PC-3 (cell line): ENCODE measurements around the gene UNC93B1.

Experiments
- CTCF ChIP-seq: fragments of 300-600 bp; sonication (generic); conservative IDR thresholded peaks from 2 replicates; pipeline ENCODE4 v1.5.1; 2017; ENCODE audit warnings: antibody characterized with exemption, low read depth, mild to moderate bottlenecking, low read length
- EZH2phosphoT487 ChIP-seq: fragments of 300-600 bp; sonication (generic); IDR thresholded peaks from 2 replicates; pipeline ENCODE4 v1.6.1; 2018; ENCODE audit warnings: mild to moderate bottlenecking, antibody characterized with exemption, low read length, borderline replicate concordance

GRCh38 chr11:68028802-68029545 is 25.1 kb upstream of the UNC93B1 start:
- TF ChIP-seq CTCF, result no peak
- no peak for TF ChIP-seq EZH2phosphoT487
